H1 (cell line): ENCODE data around the gene ACOX1. TPM values are rescaled to one million over a fixed set of nuclear protein-coding genes. Genes with fewer than 3 reads are reported as not detected.

Source experiments
- CTCF ChIA-PET: fragments of 300-600 bp; sonication (Branson Sonifier 250); formaldehyde crosslinking; loops from one replicate; lab custom pipeline; 2021; ENCODE audit not compliant: partially characterized antibody; lab: Charles Lee
- POLR2A ChIA-PET: fragments of 300-600 bp; sonication (Branson Sonifier 250); formaldehyde crosslinking; loops from one replicate; lab custom pipeline; 2021; ENCODE audit warnings: inconsistent platforms; ENCODE audit not compliant: partially characterized antibody; lab: Charles Lee
- DNase-seq, 2 experiments: peaks; one replicate each; pipeline versions ENCODE4 v3.0.0 to v3.0.0-alpha.2; 2010 to 2022; ENCODE audit warnings: low spot score in 2 of 2, low read depth in 1 of 2, mixed read lengths in 1 of 2
- FAIRE-seq: peaks from 2 replicates; lab custom pipeline; 2011; peaks lifted over from hg19 to GRCh38; lab: Jason Lieb, UNC
- H2AFZ ChIP-seq: 2 replicates; pipeline ENCODE4 v1.8.1; 2012; ENCODE audit warnings: low read length, inconsistent platforms
- H2AK5ac ChIP-seq: 2 replicates; pipeline ENCODE4 v1.6.1; 2013; ENCODE audit warnings: low read depth, low read length
- H2BK120ac ChIP-seq: replicated peaks from 2 replicates; pipeline ENCODE3; 2013; ENCODE audit warnings: low read depth, low read length, inconsistent platforms
- H2BK12ac ChIP-seq: 2 replicates; pipeline ENCODE4 v1.6.1; 2013; ENCODE audit warnings: low read depth, low read length
- H2BK15ac ChIP-seq: 2 replicates; pipeline ENCODE4 v1.6.1; 2013; ENCODE audit warnings: low read length
- H2BK20ac ChIP-seq: 2 replicates; pipeline ENCODE4 v1.6.1; 2013; ENCODE audit warnings: low read length
- H2BK5ac ChIP-seq: 2 replicates; pipeline ENCODE4 v1.6.1; 2013; ENCODE audit warnings: low read depth, low read length
- H3K14ac ChIP-seq: 2 replicates; pipeline ENCODE4 v1.6.1; 2013; ENCODE audit warnings: inconsistent platforms; ENCODE audit not compliant: insufficient read length
- H3K18ac ChIP-seq: 2 replicates; pipeline ENCODE4 v1.6.1; 2013; ENCODE audit warnings: low read length; ENCODE audit errors: extremely low read depth
- H3K23ac ChIP-seq: 2 replicates; pipeline ENCODE4 v1.6.1; 2013; ENCODE audit warnings: inconsistent platforms; ENCODE audit not compliant: insufficient read length
- H3K23me2 ChIP-seq: 2 replicates; pipeline ENCODE4 v1.6.1; 2013; ENCODE audit warnings: low read depth, low read length
- H3K27ac ChIP-seq: 2 replicates; pipeline ENCODE4 v1.6.1; 2011; ENCODE audit warnings: low read depth, low read length, inconsistent platforms
- H3K27me3 ChIP-seq, 4 experiments: replicated peaks in 1 of 4; 1 replicate in 1 of 4; 2 replicates in 3 of 4; pipeline versions ENCODE4 v1.6.1 to v1.8.1; 2011 to 2013; ENCODE audit warnings: low read length in 3 of 4, mild to moderate bottlenecking in 3 of 4, inconsistent platforms in 2 of 4, mixed read lengths in 2 of 4, moderate library complexity in 1 of 4; ENCODE audit not compliant: control insufficient read depth in 3 of 4, insufficient read depth in 3 of 4; ENCODE audit errors: extremely low read depth in 1 of 4
- H3K36me3 ChIP-seq, 4 experiments: 2 replicates each; pipeline versions ENCODE4 v1.6.1 to v1.8.1; 2011 to 2013; ENCODE audit warnings: mild to moderate bottlenecking in 4 of 4, low read length in 3 of 4, moderate library complexity in 2 of 4, control low read depth in 1 of 4, inconsistent platforms in 1 of 4; ENCODE audit not compliant: insufficient read depth in 4 of 4, control insufficient read depth in 2 of 4
- H3K4ac ChIP-seq: replicated peaks from 2 replicates; pipeline ENCODE3; 2013; ENCODE audit warnings: low read length, low read depth, mixed read lengths, inconsistent platforms; ENCODE audit not compliant: insufficient read length
- H3K4me1 ChIP-seq, 4 experiments: replicated peaks in 1 of 4; 1 replicate in 1 of 4; 2 replicates in 3 of 4; pipeline versions ENCODE4 v1.6.1 to v1.8.1; 2011 to 2013; ENCODE audit warnings: low read length in 3 of 4, inconsistent platforms in 2 of 4, mixed read lengths in 1 of 4; ENCODE audit not compliant: insufficient read depth in 4 of 4, control insufficient read depth in 3 of 4
- H3K4me2 ChIP-seq, 2 experiments: 2 replicates each; pipeline versions ENCODE4 v1.6.1 to v1.8.1; 2011 to 2013; ENCODE audit warnings: low read depth in 2 of 2, low read length in 2 of 2, control low read depth in 1 of 2, inconsistent platforms in 1 of 2, mild to moderate bottlenecking in 1 of 2; ENCODE audit not compliant: insufficient read depth in 1 of 2
- H3K4me3 ChIP-seq, 4 experiments: fragments of 200-600, 300-600 bp in 1 of 4; sonication (generic), shearing (Covaris generic), sonication (Bioruptor Twin) in 1 of 4; 2 replicates each; pipeline versions ENCODE4 v1.5.1 to v1.8.1; 2011 to 2016; ENCODE audit warnings: low read length in 4 of 4, low read depth in 3 of 4, control low read depth in 2 of 4, inconsistent platforms in 2 of 4, mild to moderate bottlenecking in 2 of 4, mixed read lengths in 1 of 4, moderate library complexity in 1 of 4; ENCODE audit not compliant: insufficient read depth in 2 of 4; ENCODE audit errors: extremely low read depth in 1 of 4
- H3K56ac ChIP-seq: replicated peaks from 2 replicates; pipeline ENCODE3; 2013; ENCODE audit warnings: low read depth, mild to moderate bottlenecking, mixed read lengths, low read length, inconsistent platforms; ENCODE audit not compliant: insufficient read length
- H3K79me1 ChIP-seq: 2 replicates; pipeline ENCODE4 v1.6.1; 2013; ENCODE audit warnings: low read depth, low read length, control low read depth
- H3K79me2 ChIP-seq, 2 experiments: 2 replicates each; pipeline versions ENCODE4 v1.6.1 to v1.8.1; 2012 to 2013; ENCODE audit warnings: low read length in 2 of 2, mild to moderate bottlenecking in 2 of 2, inconsistent platforms in 1 of 2; ENCODE audit not compliant: insufficient read depth in 2 of 2, control insufficient read depth in 1 of 2
- H3K9ac ChIP-seq, 4 experiments: replicated peaks in 1 of 4; 1 replicate in 1 of 4; 2 replicates in 3 of 4; pipeline versions ENCODE4 v1.6.1 to v1.8.1; 2011 to 2013; ENCODE audit warnings: low read depth in 3 of 4, low read length in 3 of 4, control low read depth in 2 of 4, mild to moderate bottlenecking in 2 of 4, moderate library complexity in 2 of 4, inconsistent platforms in 1 of 4; ENCODE audit errors: extremely low read depth in 1 of 4
- H3K9me3 ChIP-seq, 2 experiments: 2 replicates each; pipeline versions ENCODE4 v1.6.1 to v1.8.1; 2012 to 2013; ENCODE audit warnings: mild to moderate bottlenecking in 2 of 2, moderate library complexity in 2 of 2, control low read depth in 1 of 2, inconsistent platforms in 1 of 2, low read depth in 1 of 2, low read length in 1 of 2, mixed read lengths in 1 of 2; ENCODE audit not compliant: insufficient read depth in 2 of 2
- H4K20me1 ChIP-seq, 2 experiments: replicated peaks in 1 of 2; 2 replicates each; pipeline versions ENCODE3 to v1.8.1; 2011 to 2013; ENCODE audit warnings: inconsistent platforms in 2 of 2, low read length in 2 of 2, mild to moderate bottlenecking in 1 of 2; ENCODE audit not compliant: insufficient read depth in 2 of 2, control insufficient read depth in 1 of 2
- H4K5ac ChIP-seq: 2 replicates; pipeline ENCODE4 v1.6.1; 2013; ENCODE audit warnings: low read length, low read depth, mixed read lengths, inconsistent platforms; ENCODE audit not compliant: insufficient read length
- H4K8ac ChIP-seq: 2 replicates; pipeline ENCODE4 v1.8.0; 2013; ENCODE audit warnings: mild to moderate bottlenecking, moderate library complexity, low read length, inconsistent platforms; ENCODE audit not compliant: insufficient read depth; ENCODE audit errors: extremely low read depth
- H4K91ac ChIP-seq: replicated peaks from 2 replicates; pipeline ENCODE3; 2013; ENCODE audit warnings: low read length, mixed read lengths, inconsistent platforms; ENCODE audit not compliant: insufficient read length
- CBX5 ChIP-seq: fragments of 300-800, 300-1000 bp; sonication (generic); IDR thresholded peaks from 2 replicates; pipeline ENCODE4 v1.7.1; 2016; ENCODE audit warnings: antibody characterized with exemption, low read length, low read depth
- CTBP2 ChIP-seq: IDR thresholded peaks from 2 replicates; pipeline ENCODE4 v1.7.0; 2011; ENCODE audit warnings: borderline replicate concordance, mild to moderate bottlenecking, moderate library complexity, mixed read lengths, low read length; ENCODE audit not compliant: insufficient read depth, insufficient read length
- EGR1 ChIP-seq: IDR thresholded peaks from 2 replicates; pipeline ENCODE4 v1.6.1; 2011; ENCODE audit warnings: low read depth, low read length, borderline replicate concordance
- GABPA ChIP-seq: IDR thresholded peaks from 2 replicates; pipeline ENCODE4 v1.6.1; 2011; ENCODE audit warnings: mild to moderate bottlenecking, low read length, moderate library complexity, borderline replicate concordance; ENCODE audit not compliant: insufficient read depth
- NRF1 ChIP-seq: IDR thresholded peaks from 2 replicates; pipeline ENCODE4 v1.6.1; 2011; ENCODE audit warnings: mild to moderate bottlenecking, low read depth, low read length, improper control_type of control experiment
- POLR2AphosphoS5 ChIP-seq: IDR thresholded peaks from 2 replicates; pipeline ENCODE4 v1.6.1; 2011; ENCODE audit warnings: low read depth, low read length
- SIX5 ChIP-seq: IDR thresholded peaks from 2 replicates; pipeline ENCODE4 v1.6.1; 2011; ENCODE audit warnings: mild to moderate bottlenecking, low read depth, low read length
- SUZ12 ChIP-seq: fragments of 200-600 bp; sonication (generic); IDR thresholded peaks from 2 replicates; pipeline ENCODE4 v1.6.1; 2012; ENCODE audit warnings: mild to moderate bottlenecking, inconsistent platforms, low read length, moderate library complexity, mixed read lengths
- TAF1 ChIP-seq: IDR thresholded peaks from 2 replicates; pipeline ENCODE4 v1.6.1; 2011; ENCODE audit warnings: mild to moderate bottlenecking, low read depth, low read length
- TBP ChIP-seq: IDR thresholded peaks from 2 replicates; pipeline ENCODE4 v1.6.1; 2011; ENCODE audit warnings: low read depth, low read length, improper control_type of control experiment
- YY1 ChIP-seq: IDR thresholded peaks from 2 replicates; pipeline ENCODE4 v1.6.1; 2011; ENCODE audit warnings: low read depth, mild to moderate bottlenecking, low read length
- WGBS, 2 experiments: shearing (Covaris generic) in 1 of 2; methylation state at CpG; one replicate each; pipeline versions ENCODE4 v1.1.6 to v1.1.7; 2013 to 2015; ENCODE audit warnings: low lambda C conversion rate in 2 of 2, mixed read lengths in 2 of 2, inconsistent platforms in 1 of 2, low coverage in 1 of 2, missing lambda C conversion rate in 1 of 2; ENCODE audit not compliant: insufficient replicate concordance in 2 of 2, insufficient coverage in 1 of 2, insufficient read length in 1 of 2; ENCODE audit errors: extremely low coverage in 1 of 2, missing lambda C conversion rate in 1 of 2; 5-methylcytosine and 5-hydroxymethylcytosine counted together
- polyA plus RNA-seq, 7 experiments: library from polyadenylated mRNA; depleted of rRNA in 3 of 7; stranded (reverse) in 5 of 7; unstranded in 2 of 7; fragments of >200 nt in 5 of 7; fragments of 200-250 nt in 2 of 7; gene quantifications; 1 replicate in 5 of 7; 2 replicates in 1 of 7; 4 replicates in 1 of 7; pipeline versions ENCODE4 v1.2.1 to v1.2.3, GENCODE V29; 2011 to 2013; ENCODE audit warnings: missing spikeins in 2 of 7, mixed read lengths in 2 of 7
- total RNA-seq: library from RNA; stranded (reverse); fragmentation: NEBNext Ultra II Directional; extraction: Animal tissue kit (Norgen Biotek cat#: 25700); gene quantifications from 2 replicates; pipeline ENCODE4 v1.2.1, GENCODE V29; 2021
- TF ChIP-seq, protein P1 (sequence below): IDR thresholded peaks from 2 replicates; pipeline ENCODE4 v1.6.1; 2011; ENCODE audit warnings: low read depth, mild to moderate bottlenecking, low read length; ENCODE audit not compliant: insufficient read depth
- TF ChIP-seq, protein P2 (sequence below): IDR thresholded peaks from 2 replicates; pipeline ENCODE4 v1.6.1; 2011; ENCODE audit warnings: low read length, improper control_type of control experiment

The ACOX1 gene
- total and polyA plus RNA-seq, 2 of the 8 experiments (the other 6 are each of a cell fraction or from before 2014, with no cell fraction given), result 10.5 to 30.4 TPM

- Histone ChIP-seq H3K36me3 (peaks cover 0 to 10% (median 2%) of the 10 kb centered on the region in 4 experiments; a peak in 3 of 8 replicates), H2BK120ac (no peak overlapping the region), H2BK15ac (no peak overlapping the region), H3K23me2 (no peaks in the 10 kb centered on the region), H3K4ac (no peak overlapping the region), H2AFZ (no peak overlapping the region), H2AK5ac (no peak overlapping the region), H3K27me3 (no peaks in the 10 kb centered on the region), H3K79me1 (no peaks in the 10 kb centered on the region), H2BK5ac (no peak overlapping the region), H3K14ac (no peak overlapping the region), H3K27ac (no peak overlapping the region), H2BK12ac (no peak overlapping the region), H3K4me1 (no peaks in the 10 kb centered on the region), H4K91ac (no peak overlapping the region), H3K18ac (no peak overlapping the region), H4K20me1 (no peaks in the 10 kb centered on the region), H3K4me2 (no peak overlapping the region), H3K79me2 (no peaks in the 10 kb centered on the region), H3K56ac (no peak overlapping the region), H2BK20ac (no peak overlapping the region), H3K9ac (no peak overlapping the region), H4K8ac (no peak overlapping the region), H3K9me3 (no peaks in the 10 kb centered on the region), H4K5ac (no peak overlapping the region), H3K23ac (no peak overlapping the region), H3K4me3 (no peak overlapping the region)
- FAIRE-seq (no peak), DNase-seq (no peak)
- WGBS, 2 experiments, result 77% methylated on average over 4 of the region's 4 CpGs; no CpG with 5 or more reads in 1 of the 2 experiments
- CTCF ChIA-PET, result interaction anchor here (0.6 to 51.3 kb wide), 7 partner anchors 9 to 82 kb away, joined by 3 to 885 read pairs (median 4); partner anchors contain the start of genes CDK3 and MRPL38
- POLR2A ChIA-PET, result interaction anchor here (1.2 to 1.6 kb wide), 4 partner anchors 10 to 151 kb away, joined by 3 to 5 read pairs (median 4); partner anchors contain the start of genes FBF1 and TRIM65
- TF ChIP-seq CTBP2 (no peak), YY1 (no peak), NRF1 (no peak), TAF1 (no peak), EGR1 (no peak), SIX5 (no peak), SUZ12 (no peak), GABPA (no peak), CBX5 (no peak), POLR2AphosphoS5 (no peak), TBP (no peak)
- TF ChIP-seq, protein P1, sequence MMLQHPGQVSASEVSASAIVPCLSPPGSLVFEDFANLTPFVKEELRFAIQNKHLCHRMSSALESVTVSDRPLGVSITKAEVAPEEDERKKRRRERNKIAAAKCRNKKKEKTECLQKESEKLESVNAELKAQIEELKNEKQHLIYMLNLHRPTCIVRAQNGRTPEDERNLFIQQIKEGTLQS, result no peak
- TF ChIP-seq, protein P2, sequence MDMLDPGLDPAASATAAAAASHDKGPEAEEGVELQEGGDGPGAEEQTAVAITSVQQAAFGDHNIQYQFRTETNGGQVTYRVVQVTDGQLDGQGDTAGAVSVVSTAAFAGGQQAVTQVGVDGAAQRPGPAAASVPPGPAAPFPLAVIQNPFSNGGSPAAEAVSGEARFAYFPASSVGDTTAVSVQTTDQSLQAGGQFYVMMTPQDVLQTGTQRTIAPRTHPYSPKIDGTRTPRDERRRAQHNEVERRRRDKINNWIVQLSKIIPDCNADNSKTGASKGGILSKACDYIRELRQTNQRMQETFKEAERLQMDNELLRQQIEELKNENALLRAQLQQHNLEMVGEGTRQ, result no peak
Measured at GRCh38 chr17:75931062-75931461, 47.9 kb downstream of the ACOX1 start.
